K562 (cell line): ENCODE measurements around the gene NCCRP1. TPM values are rescaled to one million over a fixed set of nuclear protein-coding genes. Genes with fewer than 3 reads are reported as not detected.

Experiments used
- BRCA1 ChIP-seq, 2 experiments: fragments of 450-650 bp in 1 of 2; sonication (generic) in 1 of 2; formaldehyde crosslinking in 1 of 2; IDR thresholded peaks; 2 replicates each; pipeline versions ENCODE4 v1.5.0 to v1.6.1; 2017 to 2020; ENCODE audit warnings: mild to moderate bottlenecking in 1 of 2, missing genetic modification reagents in 1 of 2
- CBX5 ChIP-seq: IDR thresholded peaks from 2 replicates; pipeline ENCODE4 v1.6.1; 2014; ENCODE audit warnings: low read depth, borderline replicate concordance
- ELF4 ChIP-seq: fragments of 450-650 bp; formaldehyde crosslinking; IDR thresholded peaks from 2 replicates; pipeline ENCODE4 v1.4.0; 2022; ENCODE audit warnings: missing genetic modification characterization
- MGA ChIP-seq: fragments of 450-650 bp; IDR thresholded peaks from 2 replicates; pipeline ENCODE4 v1.6.1; 2016; ENCODE audit warnings: mild to moderate bottlenecking, moderate library complexity
- MTA1 ChIP-seq: fragments of 450-650 bp; IDR thresholded peaks from 2 replicates; pipeline ENCODE4 v1.6.1; 2017; ENCODE audit warnings: borderline replicate concordance
- TOE1 ChIP-seq, 2 experiments: fragments of 450-650 bp in 1 of 2; sonication (generic) in 1 of 2; formaldehyde crosslinking in 1 of 2; IDR thresholded peaks; 2 replicates each; pipeline versions ENCODE4 v1.7.1 to v1.8.0; 2016 to 2022; ENCODE audit warnings: borderline replicate concordance in 2 of 2, mild to moderate bottlenecking in 2 of 2, antibody characterized with exemption in 1 of 2, inconsistent platforms in 1 of 2, low read depth in 1 of 2, missing genetic modification reagents in 1 of 2, moderate library complexity in 1 of 2
- U2AF2 ChIP-seq: fragments of 200-400 bp; formaldehyde crosslinking; optimal IDR thresholded peaks from 2 replicates; pipeline ENCODE3; 2017; ENCODE audit warnings: low read depth, mild to moderate bottlenecking, low read length
- VEZF1 ChIP-seq: fragments of 200-800 bp; sonication (Bioruptor generic); IDR thresholded peaks from 2 replicates; pipeline ENCODE4 v1.6.1; 2017; ENCODE audit warnings: missing genetic modification characterization, missing compliant biosample characterization
- ZBTB33 ChIP-seq: sonication (generic); formaldehyde crosslinking; IDR thresholded peaks from 2 replicates; pipeline ENCODE4 v1.8.1; 2023; ENCODE audit warnings: mild to moderate bottlenecking, missing genetic modification reagents
- ZEB2 ChIP-seq: fragments of 450-650 bp; IDR thresholded peaks from 2 replicates; pipeline ENCODE4 v1.6.1; 2016
- polyA plus RNA-seq, 8 experiments: library from polyadenylated mRNA; depleted of rRNA in 4 of 8; stranded (reverse) in 5 of 8; unstranded in 3 of 8; fragments of >200 nt; fragmentation: Nextera tagmentation in 2 of 8; fragmentation: Illumina TruSeq in 1 of 8; extraction: Ambion mirVana in 2 of 8; extraction: Trizol in 1 of 8; gene quantifications; 2 replicates each; pipeline versions ENCODE4 v1.2.1 to v1.2.3, GENCODE V29; 2011 to 2014; ENCODE audit warnings: inconsistent platforms in 1 of 8, missing spikeins in 1 of 8
- total RNA-seq, 7 experiments: library from RNA; depleted of rRNA in 6 of 7; stranded (reverse); fragments of >200 nt in 6 of 7; fragmentation: Illumina TruSeq in 2 of 7; extraction: Trizol in 2 of 7; gene quantifications; 2 replicates each; pipeline versions ENCODE4 v1.2.1 to v1.2.3, GENCODE V29; 2011 to 2021; ENCODE audit warnings: low replicate concordance in 1 of 7
- TF ChIP-seq, protein P1 (sequence below): sonication (generic); formaldehyde crosslinking; IDR thresholded peaks from 2 replicates; pipeline ENCODE4 v1.9.0; 2022; ENCODE audit warnings: mild to moderate bottlenecking, missing genetic modification reagents

NCCRP1 gene
- total and polyA plus RNA-seq, 9 of the 15 experiments (the other 6 are each of a cell fraction or from before 2014, with no cell fraction given): 0.05 TPM; not detected in 8

- no peak for TF ChIP-seq U2AF2
- peak; percentile 59; the same call in 1 of the 2 replicates for TF ChIP-seq MTA1
- peak; percentile 50; the same call in 1 of the 2 replicates for TF ChIP-seq ZEB2
- TF ChIP-seq, protein P1, sequence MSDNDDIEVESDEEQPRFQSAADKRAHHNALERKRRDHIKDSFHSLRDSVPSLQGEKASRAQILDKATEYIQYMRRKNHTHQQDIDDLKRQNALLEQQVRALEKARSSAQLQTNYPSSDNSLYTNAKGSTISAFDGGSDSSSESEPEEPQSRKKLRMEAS (CRISPR knock-in tag): peak; percentile 73
- TF ChIP-seq BRCA1 (IDR thresholded peaks at IDR 0.05): no peak
- TF ChIP-seq BRCA1 (CRISPR knock-in tag; IDR thresholded peaks at IDR 0.05): 0 out of 2 replicates have a peak, but pooled peaks have one; percentile 29
- 0 out of 2 replicates have a peak, but pooled peaks have one; percentile 21 for TF ChIP-seq VEZF1 (CRISPR knock-in tag)
- TF ChIP-seq MGA: peak; percentile 83
- TF ChIP-seq TOE1 (IDR thresholded peaks at IDR 0.05; ENCODE audit: borderline replicate concordance): no peak
- TF ChIP-seq TOE1 (CRISPR knock-in tag; IDR thresholded peaks at IDR 0.05; ENCODE audit: borderline replicate concordance, low read depth): no peak
- no peak for TF ChIP-seq CBX5
- TF ChIP-seq ZBTB33 (CRISPR knock-in tag): peak; percentile 75
- peak; percentile 38; the same call in 1 of the 2 replicates for TF ChIP-seq ELF4 (CRISPR knock-in tag)
These were observed at the start of gene NCCRP1 (continued) for GRCh38 chr19:39196860-39197562.
